ENCODE results near the gene SLC30A5. TPM values are rescaled to one million over a fixed set of nuclear protein-coding genes. Genes with fewer than 3 reads are reported as not detected.

The SLC30A5 gene
- total RNA-seq, 3 donors from 2014 or later (not counting 1 experiment from before 2014, with no cell fraction given), result 17.8 to 30.1 (median 26.7) TPM

DNA sequence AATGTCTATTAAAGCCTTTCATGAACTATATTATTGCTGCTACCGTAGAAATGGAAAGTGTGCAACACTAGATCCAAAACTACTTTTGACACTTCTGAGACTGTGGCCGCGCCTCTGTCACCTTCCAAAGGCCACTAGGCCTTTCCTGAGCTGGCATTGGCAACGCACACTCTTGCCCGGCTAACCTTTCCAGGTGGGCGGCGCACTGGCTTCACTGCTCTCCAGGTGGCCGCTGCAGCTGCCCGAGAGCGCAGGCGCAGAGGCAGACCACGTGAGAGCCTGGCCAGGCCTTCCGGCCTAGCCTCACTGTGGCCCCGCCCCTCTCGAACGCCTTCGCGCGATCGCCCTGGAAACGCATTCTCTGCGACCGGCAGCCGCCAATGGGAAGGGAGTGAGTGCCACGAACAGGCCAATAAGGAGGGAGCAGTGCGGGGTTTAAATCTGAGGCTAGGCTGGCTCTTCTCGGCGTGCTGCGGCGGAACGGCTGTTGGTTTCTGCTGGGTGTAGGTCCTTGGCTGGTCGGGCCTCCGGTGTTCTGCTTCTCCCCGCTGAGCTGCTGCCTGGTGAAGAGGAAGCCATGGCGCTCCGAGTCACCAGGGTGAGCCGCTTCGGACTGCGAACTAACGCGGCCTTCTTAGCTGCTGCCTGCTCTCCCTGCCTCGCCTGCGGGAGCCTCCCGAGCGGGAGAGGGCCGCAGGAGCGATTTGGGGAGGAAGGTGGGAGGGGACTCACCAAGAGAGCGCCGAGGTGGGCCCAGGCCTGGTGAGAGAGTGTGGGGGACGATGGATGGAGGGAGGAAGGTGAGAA is 73.1 kb downstream of the SLC30A5 start, which contains the start of gene CCNB1:
Gene CCNB1, plus strand, starts transcription at position 465 of the 807 bp plus-strand sequence. Its CDS starts 113 bp downstream, at position 578.
- Mint-ChIP-seq H3K4me1 (peaks cover 24% of the 10 kb centered on the region in 2 donors), H3K36me3 (no peaks in the 10 kb centered on the region), H3K4me3 (peak within 1 kb of the TSS; percentile 93), H3K9me3 (no peaks in the 10 kb centered on the region), H3K27ac (peak within 1 kb of the TSS; percentile 90 to 93), H3K27me3 (ENCODE audit: low read depth in 2 of 2) (no peaks in the 10 kb centered on the region)
- no peaks in the 10 kb centered on the region for H3K27me3 ChIP-seq (ENCODE audit: control insufficient read depth, insufficient read depth, low read length)
- no peaks in the 10 kb centered on the region for H3K9me3 ChIP-seq (ENCODE audit: control insufficient read depth, insufficient read depth, low read length)
- peak within 1 kb of the TSS; percentile 68 for H3K4me3 ChIP-seq (ENCODE audit: low read length)
- WGBS (ENCODE audit: insufficient coverage), result 2% methylated on average over 50 of the region's 50 CpGs
- intact Hi-C loops (cut with micrococcal nuclease), result loop anchor here (1.0 to 2.0 kb wide), 4 partner anchors 22 to 202 kb away; partner anchors contain the start of genes AK6, CENPH, RAD17 and TAF9
- peak; percentile 99 to 100 (median 100) for ATAC-seq
- DNase-seq, result peak; percentile 96 to 98
- TF ChIP-seq, protein P1, sequence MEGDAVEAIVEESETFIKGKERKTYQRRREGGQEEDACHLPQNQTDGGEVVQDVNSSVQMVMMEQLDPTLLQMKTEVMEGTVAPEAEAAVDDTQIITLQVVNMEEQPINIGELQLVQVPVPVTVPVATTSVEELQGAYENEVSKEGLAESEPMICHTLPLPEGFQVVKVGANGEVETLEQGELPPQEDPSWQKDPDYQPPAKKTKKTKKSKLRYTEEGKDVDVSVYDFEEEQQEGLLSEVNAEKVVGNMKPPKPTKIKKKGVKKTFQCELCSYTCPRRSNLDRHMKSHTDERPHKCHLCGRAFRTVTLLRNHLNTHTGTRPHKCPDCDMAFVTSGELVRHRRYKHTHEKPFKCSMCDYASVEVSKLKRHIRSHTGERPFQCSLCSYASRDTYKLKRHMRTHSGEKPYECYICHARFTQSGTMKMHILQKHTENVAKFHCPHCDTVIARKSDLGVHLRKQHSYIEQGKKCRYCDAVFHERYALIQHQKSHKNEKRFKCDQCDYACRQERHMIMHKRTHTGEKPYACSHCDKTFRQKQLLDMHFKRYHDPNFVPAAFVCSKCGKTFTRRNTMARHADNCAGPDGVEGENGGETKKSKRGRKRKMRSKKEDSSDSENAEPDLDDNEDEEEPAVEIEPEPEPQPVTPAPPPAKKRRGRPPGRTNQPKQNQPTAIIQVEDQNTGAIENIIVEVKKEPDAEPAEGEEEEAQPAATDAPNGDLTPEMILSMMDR (IDR thresholded peaks at IDR 0.05), result no peak
- H3K27ac ChIP-seq (ENCODE audit: low read length), result peak within 1 kb of the TSS; percentile 56
- H3K4me1 ChIP-seq (ENCODE audit: control insufficient read depth, insufficient read depth, low read length), result peaks cover 16% of the 10 kb centered on the region
- H3K36me3 ChIP-seq (ENCODE audit: control insufficient read depth, insufficient read depth, low read length), result no peaks in the 10 kb centered on the region

GRCh38 chr5:69167493-69167855 is 73.7 kb downstream of the SLC30A5 start:
- Mint-ChIP-seq H3K4me3 (peak overlapping the region; percentile 93), H3K27me3 (ENCODE audit: low read depth in 2 of 2) (no peaks in the 10 kb centered on the region), H3K36me3 (no peaks in the 10 kb centered on the region), H3K27ac (peak overlapping the region; percentile 90 to 93), H3K4me1 (peaks cover 24% of the 10 kb centered on the region in 2 donors), H3K9me3 (no peaks in the 10 kb centered on the region)
- Histone ChIP-seq H3K27me3 (ENCODE audit: control insufficient read depth, insufficient read depth, low read length) (no peaks in the 10 kb centered on the region), H3K4me1 (ENCODE audit: control insufficient read depth, insufficient read depth, low read length) (peaks cover 16% of the 10 kb centered on the region), H3K27ac (ENCODE audit: low read length) (peak overlapping the region; percentile 4), H3K36me3 (ENCODE audit: control insufficient read depth, insufficient read depth, low read length) (peaks cover 2% of the 10 kb centered on the region), H3K9me3 (ENCODE audit: control insufficient read depth, insufficient read depth, low read length) (no peaks in the 10 kb centered on the region), H3K4me3 (ENCODE audit: low read length) (peak overlapping the region; percentile 68)
- no peak for ATAC-seq
- intact Hi-C loops (cut with micrococcal nuclease), result loop anchor here (2.0 kb wide), 3 partner anchors 51 to 201 kb away; partner anchors contain the start of genes AK6, RAD17 and TAF9
- DNase-seq, result peak in 1 of 2 donors; percentile 18
- TF ChIP-seq, protein P1 (IDR thresholded peaks at IDR 0.05), result no peak
- WGBS (ENCODE audit: insufficient coverage), result 1% methylated on average over 11 of the region's 11 CpGs

DNA sequence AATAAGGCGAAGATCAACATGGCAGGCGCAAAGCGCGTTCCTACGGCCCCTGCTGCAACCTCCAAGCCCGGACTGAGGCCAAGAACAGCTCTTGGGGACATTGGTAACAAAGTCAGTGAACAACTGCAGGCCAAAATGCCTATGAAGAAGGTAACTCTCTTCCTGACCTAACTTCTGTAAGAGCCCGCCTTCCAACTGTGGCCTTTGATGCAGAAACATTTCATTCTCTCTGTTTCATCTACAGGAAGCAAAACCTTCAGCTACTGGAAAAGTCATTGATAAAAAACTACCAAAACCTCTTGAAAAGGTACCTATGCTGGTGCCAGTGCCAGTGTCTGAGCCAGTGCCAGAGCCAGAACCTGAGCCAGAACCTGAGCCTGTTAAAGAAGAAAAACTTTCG is 74.1 kb downstream of the SLC30A5 start:
- H3K27ac Mint-ChIP-seq, result peak overlapping the region; percentile 90 to 93
- WGBS (ENCODE audit: insufficient coverage), result 59% methylated on average over 8 of the region's 8 CpGs
- DNase-seq, result no peak

More for the DNA sequence above, 74.1 kb downstream of the SLC30A5 start:
- H3K27me3 Mint-ChIP-seq (ENCODE audit: low read depth in 2 of 2), result no peaks in the 10 kb centered on the region
- H3K4me1 Mint-ChIP-seq, result peaks cover 24% of the 10 kb centered on the region in 2 donors
- no peaks in the 10 kb centered on the region for H3K27me3 ChIP-seq (ENCODE audit: control insufficient read depth, insufficient read depth, low read length)
- no peak overlapping the region for H3K4me3 ChIP-seq (ENCODE audit: low read length)
- intact Hi-C loops (cut with micrococcal nuclease), result loop anchor here (2.0 kb wide), 3 partner anchors 51 to 201 kb away; partner anchors contain the start of genes AK6, RAD17 and TAF9
- H3K9me3 Mint-ChIP-seq, result no peaks in the 10 kb centered on the region
- peaks cover 16% of the 10 kb centered on the region for H3K4me1 ChIP-seq (ENCODE audit: control insufficient read depth, insufficient read depth, low read length)
- no peaks in the 10 kb centered on the region for H3K36me3 Mint-ChIP-seq
- no peak overlapping the region for H3K27ac ChIP-seq (ENCODE audit: low read length)
- H3K36me3 ChIP-seq (ENCODE audit: control insufficient read depth, insufficient read depth, low read length), result peaks cover 3% of the 10 kb centered on the region
- TF ChIP-seq, protein P1 (IDR thresholded peaks at IDR 0.05), result no peak
- H3K4me3 Mint-ChIP-seq, result peak overlapping the region; percentile 93
- no peaks in the 10 kb centered on the region for H3K9me3 ChIP-seq (ENCODE audit: control insufficient read depth, insufficient read depth, low read length)
- no peak for ATAC-seq

Data from natural killer cell (primary cell).